ENCODE data around the gene KIAA2012.
"Not testable (repeated sequence)": the region's sequence is repeated elsewhere in the genome, so short reads cannot be mapped to it uniquely, and the experiment has no call there.

The KIAA2012 gene

GRCh38 chr2:202204855-202205254 lies 131.8 kb downstream of the KIAA2012 start:
- no peak for DNase-seq

- DNase-seq, result no peak
Observed at GRCh38 chr2:202208526-202208925, 135.5 kb downstream of the KIAA2012 start.

GRCh38 chr2:202215179-202215578 lies 142.1 kb downstream of the KIAA2012 start:
- DNase-seq, result no peak

- no peak for DNase-seq
Observed at GRCh38 chr2:202221873-202222272, 148.8 kb downstream of the KIAA2012 start.

GRCh38 chr2:202237787-202238233 lies 164.8 kb downstream of the KIAA2012 start:
- DNase-seq, result peak; percentile 4

- DNase-seq, result peak; percentile 89
Observed at GRCh38 chr2:202238234-202239197, 165.5 kb downstream of the KIAA2012 start, which contains the start of gene SUMO1. TSS of gene SUMO1 (minus strand) at chr2:202238597. CDS start at chr2:202238451, 146 bp downstream.

GRCh38 chr2:202247710-202248109 lies 174.7 kb downstream of the KIAA2012 start:
- DNase-seq, result not testable (repeated sequence)

DNA sequence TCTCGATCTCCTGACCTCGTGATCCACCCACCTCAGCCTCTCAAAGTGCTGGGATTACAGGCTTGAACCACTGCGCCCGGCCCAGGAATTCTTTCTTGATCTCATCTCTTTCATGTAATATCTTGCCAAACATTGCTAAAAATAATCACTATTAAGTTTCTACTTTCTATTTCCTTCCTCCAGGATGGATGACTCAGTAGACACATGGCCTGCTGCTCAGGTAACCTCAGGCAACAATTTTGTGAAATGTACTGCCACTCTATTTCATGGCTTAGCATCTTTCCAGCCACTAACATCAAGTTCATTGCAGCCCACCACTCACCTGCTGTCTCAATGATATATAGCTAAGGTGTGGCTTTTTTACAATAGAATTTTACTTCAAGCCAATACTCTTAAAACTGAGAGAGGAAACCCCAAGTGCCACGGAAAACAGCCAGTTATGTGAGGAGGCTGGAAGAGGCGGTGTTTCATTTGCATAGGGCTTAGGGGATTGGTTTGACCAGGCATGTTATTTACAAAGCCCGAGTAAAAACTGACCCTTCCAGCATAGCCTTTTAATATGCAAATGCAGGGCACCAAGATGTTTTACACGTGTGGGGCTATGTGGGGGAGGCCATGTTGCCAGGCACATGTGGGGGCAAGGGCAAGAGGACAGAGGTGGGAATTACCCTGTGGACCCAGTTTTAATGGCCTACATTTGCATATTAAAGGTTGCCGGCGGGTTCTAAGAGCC lies 176.6 kb downstream of the KIAA2012 start:
- no peak for DNase-seq

DNA sequence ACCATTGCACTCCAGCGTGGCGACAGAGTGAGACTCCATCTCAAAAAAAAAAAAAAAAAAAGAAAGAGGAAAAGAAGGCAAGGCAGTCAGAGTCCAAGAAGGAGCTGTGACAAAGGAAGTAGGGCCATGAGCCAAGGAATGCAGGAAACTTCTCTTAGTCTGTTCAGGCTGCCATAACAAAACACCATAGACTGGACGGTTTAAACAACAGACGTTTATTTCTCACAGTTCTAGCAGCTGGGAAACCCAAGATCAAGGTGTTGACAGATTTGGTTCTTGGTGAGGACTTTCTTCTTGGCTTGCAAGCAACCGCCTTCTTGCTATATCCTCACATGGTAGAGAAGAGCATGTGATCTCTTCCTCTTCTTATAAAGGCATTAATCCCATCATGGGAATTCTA lies 178.4 kb downstream of the KIAA2012 start:
- DNase-seq, result no peak

Measured in activated gamma-delta T cell treated with Interleukin-2 at 50 U/mL for 16 hours (primary cell).